Left lung (tissue), 10 donors: Measurements from ENCODE around the gene LAMA5. TPM values are rescaled to one million over a fixed set of nuclear protein-coding genes. Genes with fewer than 3 reads are reported as not detected.

ENCODE experiments used
- ATAC-seq: fragments of 200-7000 bp; cut with Tn5 transposase; one replicate; pipeline ENCODE4 v1.9.1; 2020; ENCODE audit warnings: moderate library complexity
- DNase-seq, 4 donors: peaks; one replicate each; pipeline ENCODE4 v3.0.0-alpha.2; 2013 to 2020
- H3K27ac ChIP-seq, 2 donors: fragments of 200-600 bp; sonication (generic) in 1 of 2; one replicate each; pipeline versions ENCODE4 v1.5.0 to v1.8.0; 2020 to 2021
- H3K27me3 ChIP-seq, 2 donors: fragments of 200-600 bp; sonication (generic) in 1 of 2; one replicate each; pipeline versions ENCODE4 v1.5.0 to v1.8.0; 2020 to 2021
- H3K36me3 ChIP-seq, 2 donors: fragments of 200-600 bp; sonication (generic) in 1 of 2; one replicate each; pipeline versions ENCODE4 v1.5.0 to v1.8.0; 2020 to 2021
- H3K4me1 ChIP-seq, 2 donors: fragments of 200-600 bp; one replicate each; pipeline ENCODE4 v1.8.0; 2021
- H3K4me3 ChIP-seq, 2 donors: fragments of 200-600 bp; sonication (generic) in 1 of 2; one replicate each; pipeline versions ENCODE4 v1.5.0 to v1.8.0; 2020 to 2021; ENCODE audit warnings: mild to moderate bottlenecking in 1 of 2
- H3K9me3 ChIP-seq, 2 donors: fragments of 200-600 bp; sonication (generic) in 1 of 2; one replicate each; pipeline versions ENCODE4 v1.5.0 to v1.8.0; 2020 to 2021
- CTCF ChIP-seq, 2 donors: fragments of 200-600 bp; sonication (generic) in 1 of 2; IDR thresholded peaks; one replicate each; pipeline versions ENCODE4 v1.5.0 to v1.8.0; 2021; ENCODE audit warnings: antibody characterized with exemption in 2 of 2
- intact Hi-C, 2 donors: fragments of 100-400 bp; cut with DNase I; formaldehyde crosslinking; loops; one replicate each; pipeline versions ENCODE4 v1.11.2 to v1.14.2; 2022
- polyA plus RNA-seq, 6 donors: library from polyadenylated mRNA; unstranded; fragments of 120-200 nt; gene quantifications; one replicate each; pipeline ENCODE4 v1.2.1, GENCODE V29; 2013; ENCODE audit not compliant: insufficient read length in 6 of 6
- total RNA-seq, 2 donors: library from RNA; stranded (reverse); fragmentation: NEBNext Ultra II Directional; extraction: Animal tissue kit (Norgen Biotek cat#: 25700); gene quantifications; one replicate each; pipeline ENCODE4 v1.2.1, GENCODE V29; 2021
- donor health status: DM: no; HTN: yes; CAD: no.
- donor health status: DM: no; HTN: no; CAD: no.

LAMA5 gene
- total and polyA plus RNA-seq, 8 donors, result 123 to 267 (median 158) TPM

- H3K36me3 ChIP-seq, result peaks cover 0 to 65% of the 10 kb centered on the region in 2 donors
- H3K27ac ChIP-seq, result peak overlapping the region; percentile 19 to 53
- no peak for TF ChIP-seq CTCF (IDR thresholded peaks at IDR 0.05)
- H3K9me3 ChIP-seq, result no peaks in the 10 kb centered on the region
- ATAC-seq, result peak; percentile 84
- H3K4me1 ChIP-seq, result peaks cover 2 to 23% of the 10 kb centered on the region in 2 donors
- DNase-seq, result peak in 3 of 4 donors; percentile 69 to 89 (median 77)
- no peaks in the 10 kb centered on the region for H3K27me3 ChIP-seq
- no peak overlapping the region for H3K4me3 ChIP-seq
- intact Hi-C loops, result no loop called here
Measured at GRCh38 chr20:62350098-62350628, 16.9 kb downstream of the LAMA5 start.

DNA sequence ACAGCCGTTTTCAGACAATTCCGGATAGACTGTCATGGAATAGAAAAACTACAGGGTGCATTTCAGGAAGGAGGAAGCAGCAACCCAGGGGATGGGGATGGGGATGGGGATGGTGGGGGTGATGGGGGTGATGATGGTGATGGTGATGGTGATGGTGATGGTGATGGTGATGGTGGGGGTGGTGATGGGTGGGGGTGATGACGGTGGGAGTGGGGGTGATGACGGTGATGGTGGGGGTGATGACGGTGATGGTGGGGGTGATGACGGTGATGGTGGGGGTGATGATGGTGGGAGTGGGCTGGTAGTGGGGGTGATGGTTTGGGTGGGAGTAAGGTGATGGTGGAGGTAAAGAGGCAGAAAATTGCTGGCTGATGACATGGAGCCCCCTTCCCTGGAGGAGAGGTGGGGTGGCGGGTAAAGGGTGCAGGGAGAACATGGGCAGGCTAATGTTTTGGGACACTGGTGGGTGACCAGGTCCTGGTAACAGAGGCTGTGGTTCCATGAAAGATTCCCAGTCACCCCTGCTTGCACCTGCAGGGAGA is 17.5 kb downstream of the LAMA5 start:
- DNase-seq (no peak), ATAC-seq (no peak)
- intact Hi-C loops, result no loop called here
- H3K27ac ChIP-seq, result peak overlapping the region in 1 of 2 donors; percentile 53
- no peak overlapping the region for H3K4me3 ChIP-seq
- no peaks in the 10 kb centered on the region for H3K27me3 ChIP-seq
- no peaks in the 10 kb centered on the region for H3K9me3 ChIP-seq
- H3K36me3 ChIP-seq, result peaks cover 0 to 63% of the 10 kb centered on the region in 2 donors
- TF ChIP-seq CTCF (IDR thresholded peaks at IDR 0.05), result no peak
- H3K4me1 ChIP-seq, result peaks cover 0 to 17% of the 10 kb centered on the region in 2 donors

DNA sequence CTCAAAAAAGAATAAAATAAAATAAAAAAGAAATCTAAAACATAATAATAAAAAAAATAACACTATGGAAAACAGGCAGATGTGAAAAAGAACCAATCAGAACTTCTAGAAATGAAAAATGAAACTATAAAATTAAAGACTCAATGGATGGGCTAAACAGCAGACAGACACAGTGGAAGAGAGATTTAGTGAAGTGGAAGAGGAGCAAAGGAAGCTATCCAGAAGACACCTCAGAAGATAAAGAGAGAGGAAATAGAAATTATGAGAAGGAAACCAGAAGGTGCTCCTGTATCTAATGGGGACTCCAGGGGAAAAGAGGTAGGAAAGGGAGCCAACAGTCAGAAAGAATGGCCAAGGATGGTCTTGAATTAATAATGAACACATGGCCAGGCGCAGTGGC is 18.5 kb downstream of the LAMA5 start:
- ATAC-seq (no peak), DNase-seq (no peak)
- no peak for TF ChIP-seq CTCF (IDR thresholded peaks at IDR 0.05)
- H3K27me3 ChIP-seq, result no peaks in the 10 kb centered on the region
- H3K4me1 ChIP-seq, result peaks cover 0 to 11% of the 10 kb centered on the region in 2 donors
- H3K4me3 ChIP-seq, result no peak overlapping the region
- intact Hi-C loops, result no loop called here
- no peak overlapping the region for H3K27ac ChIP-seq
- no peaks in the 10 kb centered on the region for H3K9me3 ChIP-seq
- H3K36me3 ChIP-seq, result peaks cover 0 to 61% of the 10 kb centered on the region in 2 donors

DNA sequence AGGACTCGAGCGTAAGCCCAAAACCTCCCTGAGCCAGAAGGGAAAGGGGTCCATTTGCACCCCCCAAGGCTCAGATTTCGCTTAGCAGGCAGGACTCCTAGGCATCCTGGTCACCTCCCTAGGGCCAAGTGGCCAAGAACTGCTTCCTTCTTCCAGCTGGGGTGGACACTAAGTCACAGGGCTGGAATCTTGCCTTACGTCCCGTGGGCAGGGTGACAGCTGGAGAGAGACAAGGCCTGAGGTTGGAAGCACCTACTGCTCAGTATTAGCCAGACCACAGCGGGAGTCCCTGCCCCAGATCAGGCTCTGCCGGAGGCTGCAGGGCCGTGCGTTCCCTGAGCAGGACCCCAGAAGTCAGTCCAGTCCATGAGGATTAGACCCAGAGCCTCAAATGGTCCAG is 19.7 kb downstream of the LAMA5 start:
- Histone ChIP-seq H3K4me1 (peaks cover 0 to 7% of the 10 kb centered on the region in 2 donors), H3K9me3 (no peaks in the 10 kb centered on the region), H3K4me3 (no peak overlapping the region), H3K36me3 (peaks cover 0 to 64% of the 10 kb centered on the region in 2 donors), H3K27me3 (no peaks in the 10 kb centered on the region), H3K27ac (no peak overlapping the region)
- DNase-seq (peak in 1 of 4 donors; percentile 41), ATAC-seq (no peak)
- intact Hi-C loops, result no loop called here
- TF ChIP-seq CTCF (IDR thresholded peaks at IDR 0.05), result no peak

GRCh38 chr20:62347151-62347404 is 20.0 kb downstream of the LAMA5 start:
- peaks cover 0 to 62% of the 10 kb centered on the region in 2 donors for H3K36me3 ChIP-seq

More at GRCh38 chr20:62347151-62347404, 20.0 kb downstream of the LAMA5 start:
- intact Hi-C loops, result no loop called here
- H3K27me3 ChIP-seq, result no peaks in the 10 kb centered on the region
- ATAC-seq (no peak), DNase-seq (no peak)
- H3K4me3 ChIP-seq, result no peak overlapping the region
- H3K27ac ChIP-seq, result no peak overlapping the region
- TF ChIP-seq CTCF (IDR thresholded peaks at IDR 0.05), result no peak
- no peaks in the 10 kb centered on the region for H3K9me3 ChIP-seq
- peaks cover 0 to 7% of the 10 kb centered on the region in 2 donors for H3K4me1 ChIP-seq
